Stimulated activated CD4-positive, alpha-beta T cell treated with anti-CD3 and anti-CD28 coated beads, Interleukin-2, amount 100 ng/mL, for 48 hours (primary cell): ENCODE data around the gene ENPP3.

Experiments used
- DNase-seq, 2 donors: peaks; one replicate each; pipeline ENCODE4 v3.0.0-alpha.2; 2020

The ENPP3 gene

GRCh38 chr6:131770776-131771175 lies 133.7 kb downstream of the ENPP3 start:
- no peak for DNase-seq

GRCh38 chr6:131773284-131773950 lies 136.3 kb downstream of the ENPP3 start:
- no peak for DNase-seq

- DNase-seq = no peak
Measured at GRCh38 chr6:131775886-131776285, 138.8 kb downstream of the ENPP3 start.

GRCh38 chr6:131776985-131777384 lies 139.9 kb downstream of the ENPP3 start:
- no peak for DNase-seq

- no peak for DNase-seq
Measured at GRCh38 chr6:131778169-131778568, 141.1 kb downstream of the ENPP3 start.

GRCh38 chr6:131779304-131779703 lies 142.2 kb downstream of the ENPP3 start:
- no peak for DNase-seq

GRCh38 chr6:131780600-131780999 lies 143.5 kb downstream of the ENPP3 start:
- no peak for DNase-seq

GRCh38 chr6:131781687-131782086 lies 144.6 kb downstream of the ENPP3 start:
- DNase-seq = no peak

- no peak for DNase-seq
Measured at GRCh38 chr6:131782764-131783163, 145.7 kb downstream of the ENPP3 start.

GRCh38 chr6:131784561-131784960 lies 147.5 kb downstream of the ENPP3 start:
- no peak for DNase-seq

GRCh38 chr6:131787079-131787478 lies 150.0 kb downstream of the ENPP3 start:
- no peak for DNase-seq

- DNase-seq = no peak
Measured at GRCh38 chr6:131787766-131788712, 150.9 kb downstream of the ENPP3 start.

- DNase-seq = no peak
Measured at GRCh38 chr6:131789219-131789618, 152.1 kb downstream of the ENPP3 start.

GRCh38 chr6:131791476-131791875 lies 154.4 kb downstream of the ENPP3 start:
- DNase-seq = no peak

GRCh38 chr6:131792091-131792496 lies 155.0 kb downstream of the ENPP3 start:
- peak in 1 of 2 donors; percentile 2 for DNase-seq

- no peak for DNase-seq
Measured at GRCh38 chr6:131795366-131795765, 158.3 kb downstream of the ENPP3 start.
